ENCODE measurements around the gene FEN1. TPM values are rescaled to one million over a fixed set of nuclear protein-coding genes. Genes with fewer than 3 reads are reported as not detected.
A peak's percentile ranks its signal among the peaks of the same experiment; 100 is the strongest.

The FEN1 gene
- total and polyA plus RNA-seq, 12 donors: 3.9 to 32.0 (median 10.0) TPM

DNA sequence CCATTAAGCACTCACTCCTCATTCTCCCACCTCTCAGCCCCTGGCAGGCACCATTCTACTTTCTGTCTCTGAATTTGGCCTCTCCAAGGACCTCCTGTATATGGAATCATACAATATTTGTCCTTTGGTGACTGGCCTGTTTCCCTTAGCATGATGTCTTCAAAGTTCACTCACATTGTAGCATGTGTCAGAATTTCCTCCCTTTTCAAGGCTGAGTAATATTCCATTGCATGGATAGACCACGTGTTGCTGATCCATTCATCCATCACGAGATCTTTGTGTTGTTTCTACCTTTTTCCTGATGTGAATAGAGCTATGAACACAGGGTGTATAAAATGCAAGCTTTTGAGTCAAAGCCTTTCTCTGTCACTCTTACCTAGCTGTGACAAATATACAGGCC, 47.0 kb downstream of the FEN1 start:
- 68 to 81% (median 78%) methylated on average over 2 of the region's 2 CpGs for WGBS, 4 donors
- TF ChIP-seq, protein P1, sequence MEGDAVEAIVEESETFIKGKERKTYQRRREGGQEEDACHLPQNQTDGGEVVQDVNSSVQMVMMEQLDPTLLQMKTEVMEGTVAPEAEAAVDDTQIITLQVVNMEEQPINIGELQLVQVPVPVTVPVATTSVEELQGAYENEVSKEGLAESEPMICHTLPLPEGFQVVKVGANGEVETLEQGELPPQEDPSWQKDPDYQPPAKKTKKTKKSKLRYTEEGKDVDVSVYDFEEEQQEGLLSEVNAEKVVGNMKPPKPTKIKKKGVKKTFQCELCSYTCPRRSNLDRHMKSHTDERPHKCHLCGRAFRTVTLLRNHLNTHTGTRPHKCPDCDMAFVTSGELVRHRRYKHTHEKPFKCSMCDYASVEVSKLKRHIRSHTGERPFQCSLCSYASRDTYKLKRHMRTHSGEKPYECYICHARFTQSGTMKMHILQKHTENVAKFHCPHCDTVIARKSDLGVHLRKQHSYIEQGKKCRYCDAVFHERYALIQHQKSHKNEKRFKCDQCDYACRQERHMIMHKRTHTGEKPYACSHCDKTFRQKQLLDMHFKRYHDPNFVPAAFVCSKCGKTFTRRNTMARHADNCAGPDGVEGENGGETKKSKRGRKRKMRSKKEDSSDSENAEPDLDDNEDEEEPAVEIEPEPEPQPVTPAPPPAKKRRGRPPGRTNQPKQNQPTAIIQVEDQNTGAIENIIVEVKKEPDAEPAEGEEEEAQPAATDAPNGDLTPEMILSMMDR (IDR thresholded peaks at IDR 0.05): no peak
- no peak for TF ChIP-seq POLR2A (IDR thresholded peaks at IDR 0.05)
- intact Hi-C loops (cut with DNase I): no loop called here
- H3K27ac ChIP-seq: peak overlapping the region in 1 of 5 donors; percentile 11
- no peaks in the 10 kb centered on the region for H3K9me3 ChIP-seq (replicated peaks in 1 of 3)
- no peaks in the 10 kb centered on the region for H3K27me3 ChIP-seq
- H3K4me3 ChIP-seq: no peak overlapping the region
- no peak for DNase-seq
- peaks cover 0 to 71% of the 10 kb centered on the region in 2 donors for H3K36me3 ChIP-seq (replicated peaks in 1 of 2)
- H3K4me1 ChIP-seq (replicated peaks in 1 of 2): peaks cover 21 to 36% of the 10 kb centered on the region in 2 donors

DNA sequence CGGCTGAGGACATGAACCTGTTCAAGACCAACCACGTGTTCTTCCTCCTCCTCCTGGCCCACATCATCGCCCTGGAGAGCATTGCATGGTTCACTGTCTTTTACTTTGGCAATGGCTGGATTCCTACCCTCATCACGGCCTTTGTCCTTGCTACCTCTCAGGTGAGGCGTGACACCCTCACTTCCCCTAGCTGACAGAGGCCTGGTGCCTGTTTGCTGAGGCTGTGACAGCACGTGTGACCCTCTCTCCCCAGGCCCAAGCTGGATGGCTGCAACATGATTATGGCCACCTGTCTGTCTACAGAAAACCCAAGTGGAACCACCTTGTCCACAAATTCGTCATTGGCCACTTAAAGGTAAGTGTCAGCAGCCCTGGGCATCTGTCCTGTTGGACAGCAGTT, 47.7 kb downstream of the FEN1 start:
- 85 to 96% (median 86%) methylated on average over 6 to 7 of the region's 7 CpGs for WGBS, 4 donors
- DNase-seq: no peak
- TF ChIP-seq, protein P1 (IDR thresholded peaks at IDR 0.05): no peak
- TF ChIP-seq POLR2A (IDR thresholded peaks at IDR 0.05): no peak
- Histone ChIP-seq H3K36me3 (replicated peaks in 1 of 2) (peaks cover 0 to 77% of the 10 kb centered on the region in 2 donors), H3K27me3 (no peaks in the 10 kb centered on the region), H3K9me3 (replicated peaks in 1 of 3) (no peaks in the 10 kb centered on the region), H3K4me1 (replicated peaks in 1 of 2) (peaks cover 14 to 30% of the 10 kb centered on the region in 2 donors), H3K27ac (no peak overlapping the region), H3K4me3 (no peak overlapping the region)
- intact Hi-C loops (cut with DNase I): no loop called here

DNA sequence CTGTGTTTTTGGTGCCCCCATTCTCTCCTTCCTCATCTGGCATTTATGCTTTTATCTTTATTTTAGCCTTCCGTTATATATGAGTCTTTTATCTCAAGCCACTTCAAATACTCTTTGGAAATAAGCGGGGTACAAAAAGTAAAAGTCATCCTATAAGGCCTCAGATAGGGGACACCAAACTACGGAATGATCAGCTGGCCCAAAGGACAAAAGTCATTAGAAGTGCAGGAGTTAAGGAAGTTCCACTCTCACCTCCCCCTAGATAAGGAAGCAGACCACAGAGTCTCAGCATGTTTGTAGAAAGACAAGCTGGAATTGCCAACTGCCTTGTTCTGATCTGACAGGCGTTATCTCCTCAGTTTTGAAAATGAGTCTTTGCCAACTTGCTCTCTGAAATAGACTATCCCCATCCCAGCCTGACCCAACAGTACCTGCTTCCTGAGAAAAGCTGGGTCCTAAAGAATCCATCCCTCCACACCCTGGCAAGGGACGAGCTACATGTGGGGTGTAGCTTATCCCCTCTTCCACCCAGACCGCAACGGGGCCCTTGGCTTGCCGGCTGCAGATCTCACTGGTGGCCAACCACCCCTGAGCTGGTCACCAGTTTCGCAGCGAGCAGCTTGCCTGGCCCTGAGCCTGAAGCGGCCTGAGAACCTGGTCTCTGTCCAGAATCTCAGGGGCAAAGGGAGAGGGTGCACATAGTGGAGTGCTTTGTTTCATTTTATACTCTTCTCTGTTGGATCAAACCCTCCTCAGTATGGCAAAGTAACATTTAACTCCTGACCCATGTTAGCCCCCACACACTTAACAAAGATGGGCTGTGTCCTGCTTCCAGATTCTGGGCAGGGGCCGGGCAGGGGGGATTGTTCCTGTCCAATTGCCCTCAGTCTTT, 49.2 kb downstream of the FEN1 start:
- Histone ChIP-seq H3K9me3 (replicated peaks in 1 of 3) (no peaks in the 10 kb centered on the region), H3K27ac (peak overlapping the region; percentile 41 to 71 (median 67)), H3K4me3 (no peak overlapping the region), H3K4me1 (replicated peaks in 1 of 2) (peaks cover 12 to 21% of the 10 kb centered on the region in 2 donors), H3K27me3 (no peaks in the 10 kb centered on the region), H3K36me3 (replicated peaks in 1 of 2) (peaks cover 0 to 77% of the 10 kb centered on the region in 2 donors)
- WGBS, 4 donors: 47 to 65% (median 55%) methylated on average over 5 to 12 of the region's 12 CpGs
- intact Hi-C loops (cut with DNase I): no loop called here
- DNase-seq: peak in 6 of 7 donors; percentile 75 to 82 (median 77)
- TF ChIP-seq POLR2A (IDR thresholded peaks at IDR 0.05): no peak
- TF ChIP-seq, protein P1 (IDR thresholded peaks at IDR 0.05): no peak

DNA sequence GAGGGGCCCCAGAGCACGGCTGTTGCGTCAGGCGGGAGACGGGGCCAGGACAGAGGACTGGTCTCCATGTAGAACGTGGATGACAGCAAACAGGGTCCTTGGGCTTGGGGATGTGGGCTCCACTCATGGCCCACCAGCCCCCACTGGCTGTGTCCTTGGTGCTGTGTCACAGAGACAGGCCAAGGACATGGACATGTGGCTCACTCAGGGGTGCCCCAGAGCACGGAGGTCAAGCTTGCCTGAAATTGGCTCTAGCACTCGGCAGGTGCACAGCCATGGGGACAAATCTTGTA, 49.8 kb downstream of the FEN1 start:
- no peaks in the 10 kb centered on the region for H3K9me3 ChIP-seq (replicated peaks in 1 of 3)
- peak overlapping the region; percentile 41 to 71 (median 67) for H3K27ac ChIP-seq
- intact Hi-C loops (cut with DNase I): no loop called here
- peaks cover 12 to 21% of the 10 kb centered on the region in 2 donors for H3K4me1 ChIP-seq (replicated peaks in 1 of 2)
- DNase-seq: peak in 1 of 7 donors; percentile 12
- H3K27me3 ChIP-seq: no peaks in the 10 kb centered on the region
- H3K36me3 ChIP-seq (replicated peaks in 1 of 2): peaks cover 0 to 80% of the 10 kb centered on the region in 2 donors
- TF ChIP-seq POLR2A (IDR thresholded peaks at IDR 0.05): no peak
- TF ChIP-seq, protein P1 (IDR thresholded peaks at IDR 0.05): no peak
- no peak overlapping the region for H3K4me3 ChIP-seq
- WGBS, 4 donors: 21 to 75% (median 61%) methylated on average over 2 to 7 of the region's 7 CpGs
